Liver (tissue), 9 donors: ENCODE results near the gene ACSBG1. TPM values are rescaled to one million over a fixed set of nuclear protein-coding genes. Genes with fewer than 3 reads are reported as not detected.

ENCODE experiments used
- DNase-seq: peaks from one replicate; pipeline ENCODE4 v3.0.0-alpha.2; 2017; ENCODE audit warnings: low spot score
- H3K27ac ChIP-seq, 2 donors: one replicate each; pipeline ENCODE4 v1.7.0; 2013; ENCODE audit warnings: inconsistent platforms in 2 of 2, low read length in 2 of 2, control low read depth in 1 of 2, low read depth in 1 of 2, mild to moderate bottlenecking in 1 of 2
- H3K27me3 ChIP-seq, 4 donors: one replicate each; pipeline versions ENCODE4 v1.6.1 to v1.7.0; 2013; ENCODE audit warnings: low read length in 3 of 4, inconsistent platforms in 1 of 4, mild to moderate bottlenecking in 1 of 4, moderate library complexity in 1 of 4; ENCODE audit not compliant: control insufficient read depth in 4 of 4, insufficient read depth in 4 of 4
- H3K36me3 ChIP-seq, 4 donors: one replicate each; pipeline versions ENCODE4 v1.6.1 to v1.7.0; 2013; ENCODE audit warnings: low read length in 3 of 4, mild to moderate bottlenecking in 3 of 4, low read depth in 1 of 4, moderate library complexity in 1 of 4; ENCODE audit not compliant: control insufficient read depth in 4 of 4, insufficient read depth in 3 of 4
- H3K4me1 ChIP-seq, 4 donors: one replicate each; pipeline versions ENCODE4 v1.6.1 to v1.7.0; 2013; ENCODE audit warnings: low read length in 3 of 4, mild to moderate bottlenecking in 3 of 4, moderate library complexity in 1 of 4; ENCODE audit not compliant: control insufficient read depth in 4 of 4, insufficient read depth in 4 of 4
- H3K4me3 ChIP-seq, 3 donors: one replicate each; pipeline versions ENCODE4 v1.6.1 to v1.7.0; 2013; ENCODE audit warnings: low read length in 3 of 3, control low read depth in 1 of 3, low read depth in 1 of 3, mild to moderate bottlenecking in 1 of 3
- H3K9ac ChIP-seq, 2 donors: one replicate each; pipeline ENCODE4 v1.7.0; 2013; ENCODE audit warnings: low read length in 2 of 2, mild to moderate bottlenecking in 2 of 2, moderate library complexity in 2 of 2, control low read depth in 1 of 2, low read depth in 1 of 2
- H3K9me3 ChIP-seq, 4 donors: one replicate each; pipeline versions ENCODE4 v1.6.1 to v1.7.0; 2013; ENCODE audit warnings: low read length in 3 of 4; ENCODE audit not compliant: control insufficient read depth in 4 of 4
- EGR1 ChIP-seq, 2 donors: IDR thresholded peaks; 2 replicates each; pipeline ENCODE4 v1.6.1; 2016 to 2018; ENCODE audit warnings: antibody characterized with exemption in 2 of 2, low read depth in 2 of 2
- FOXA1 ChIP-seq: IDR thresholded peaks from 2 replicates; pipeline ENCODE4 v1.6.1; 2016; ENCODE audit warnings: antibody characterized with exemption
- FOXA2 ChIP-seq: IDR thresholded peaks from 2 replicates; pipeline ENCODE4 v1.6.1; 2016; ENCODE audit warnings: antibody characterized with exemption
- GABPA ChIP-seq, 2 donors: IDR thresholded peaks in 1 of 2; conservative IDR thresholded peaks in 1 of 2; 2 replicates each; pipeline ENCODE4 v1.6.1; 2016; ENCODE audit warnings: antibody characterized with exemption in 2 of 2, mild to moderate bottlenecking in 1 of 2, moderate library complexity in 1 of 2
- HNF4A ChIP-seq, 2 donors: conservative IDR thresholded peaks; 2 replicates each; pipeline ENCODE4 v1.6.1; 2016; ENCODE audit warnings: antibody characterized with exemption in 2 of 2, mild to moderate bottlenecking in 2 of 2
- HNF4G ChIP-seq: IDR thresholded peaks from 2 replicates; pipeline ENCODE4 v1.6.1; 2016; ENCODE audit warnings: antibody characterized with exemption
- JUND ChIP-seq, 2 donors: IDR thresholded peaks; 2 replicates each; pipeline ENCODE4 v1.6.1; 2016; ENCODE audit warnings: antibody characterized with exemption in 2 of 2
- MAX ChIP-seq: IDR thresholded peaks from 2 replicates; pipeline ENCODE4 v1.6.1; 2016; ENCODE audit warnings: antibody characterized with exemption
- NR2F2 ChIP-seq: IDR thresholded peaks from 2 replicates; pipeline ENCODE4 v1.6.1; 2016; ENCODE audit warnings: antibody characterized with exemption
- RAD21 ChIP-seq, 2 donors: IDR thresholded peaks; 2 replicates each; pipeline ENCODE4 v1.6.1; 2016; ENCODE audit warnings: antibody characterized with exemption in 2 of 2, mild to moderate bottlenecking in 2 of 2
- RXRA ChIP-seq, 2 donors: IDR thresholded peaks; 2 replicates each; pipeline ENCODE4 v1.6.1; 2017 to 2018; ENCODE audit warnings: antibody characterized with exemption in 2 of 2, mild to moderate bottlenecking in 1 of 2
- SP1 ChIP-seq: IDR thresholded peaks from 2 replicates; pipeline ENCODE4 v1.6.1; 2018; ENCODE audit warnings: antibody characterized with exemption, mild to moderate bottlenecking
- TAF1 ChIP-seq: conservative IDR thresholded peaks from 2 replicates; pipeline ENCODE4 v1.6.1; 2016; ENCODE audit warnings: antibody characterized with exemption, mild to moderate bottlenecking
- YY1 ChIP-seq: IDR thresholded peaks from 2 replicates; pipeline ENCODE4 v1.6.1; 2016; ENCODE audit warnings: antibody characterized with exemption, mild to moderate bottlenecking
- WGBS: extraction: QIAGEN DNeasy Blood & Tissue Kit; methylation state at CpG from one replicate; pipeline ENCODE4 v1.1.7; 2013; 5-methylcytosine and 5-hydroxymethylcytosine counted together
- polyA plus RNA-seq, 2 donors: library from polyadenylated mRNA; stranded (reverse) in 1 of 2; unstranded in 1 of 2; fragments of 200-250 nt in 1 of 2; fragments of >200 nt in 1 of 2; fragmentation: Nextera tagmentation in 1 of 2; extraction: Ambion mirVana in 1 of 2; gene quantifications; one replicate each; pipeline versions ENCODE4 v1.2.1 to v1.2.3, GENCODE V29; 2013 to 2015
- total RNA-seq, 2 donors: library from RNA; depleted of rRNA; stranded (reverse); fragments of >200 nt; gene quantifications; one replicate each; pipeline ENCODE4 v1.2.3, GENCODE V29; 2014
- TF ChIP-seq, protein P1 (sequence below): IDR thresholded peaks from 2 replicates; pipeline ENCODE4 v1.6.1; 2016; ENCODE audit warnings: antibody characterized with exemption
- TF ChIP-seq, protein P2 (sequence below): IDR thresholded peaks from 2 replicates; pipeline ENCODE4 v1.6.1; 2016; ENCODE audit warnings: antibody characterized with exemption
- TF ChIP-seq, protein P3 (sequence below): IDR thresholded peaks from 2 replicates; pipeline ENCODE4 v1.6.1; 2016; ENCODE audit warnings: antibody characterized with exemption, mild to moderate bottlenecking
- TF ChIP-seq, protein P4 (sequence below): fragments of 150-350 bp; IDR thresholded peaks from 2 replicates; pipeline ENCODE4 v1.5.1; 2017; ENCODE audit warnings: improper control_type of control experiment, low read depth, low read length; ENCODE audit not compliant: missing input control
- donor health status: healthy.
- donor health status: healthy.
- donor health status: healthy.
- donor health status: healthy.
- donor health status: healthy.

ACSBG1 gene
- total and polyA plus RNA-seq, 4 donors, result under 0.01 to 3.8 (median 0.15) TPM

DNA sequence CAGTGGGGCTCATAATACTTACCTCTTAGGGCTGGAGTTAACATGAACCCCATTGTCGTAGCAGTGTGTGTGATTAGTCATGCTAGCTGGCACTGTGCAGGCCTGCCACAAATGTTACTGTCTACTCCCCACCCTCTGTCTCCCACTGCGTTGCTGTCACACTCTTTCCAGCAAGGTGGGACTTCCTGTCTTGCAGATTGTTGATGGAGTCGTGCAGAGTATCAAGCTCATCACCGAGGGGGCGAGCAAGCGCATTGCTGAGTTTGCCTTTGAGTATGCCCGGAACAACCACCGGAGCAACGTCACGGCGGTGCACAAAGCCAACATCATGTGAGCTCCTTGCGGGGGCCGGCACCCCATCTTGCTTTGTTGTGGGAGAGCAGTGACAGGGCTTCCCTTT is 72.3 kb downstream of the ACSBG1 start (continued):
- TF ChIP-seq HNF4A (conservative IDR thresholded peaks at IDR 0.05), result no peak
- TF ChIP-seq FOXA1, result no peak
- no peak for TF ChIP-seq TAF1
- TF ChIP-seq SP1, result no peak
- TF ChIP-seq, protein P1, sequence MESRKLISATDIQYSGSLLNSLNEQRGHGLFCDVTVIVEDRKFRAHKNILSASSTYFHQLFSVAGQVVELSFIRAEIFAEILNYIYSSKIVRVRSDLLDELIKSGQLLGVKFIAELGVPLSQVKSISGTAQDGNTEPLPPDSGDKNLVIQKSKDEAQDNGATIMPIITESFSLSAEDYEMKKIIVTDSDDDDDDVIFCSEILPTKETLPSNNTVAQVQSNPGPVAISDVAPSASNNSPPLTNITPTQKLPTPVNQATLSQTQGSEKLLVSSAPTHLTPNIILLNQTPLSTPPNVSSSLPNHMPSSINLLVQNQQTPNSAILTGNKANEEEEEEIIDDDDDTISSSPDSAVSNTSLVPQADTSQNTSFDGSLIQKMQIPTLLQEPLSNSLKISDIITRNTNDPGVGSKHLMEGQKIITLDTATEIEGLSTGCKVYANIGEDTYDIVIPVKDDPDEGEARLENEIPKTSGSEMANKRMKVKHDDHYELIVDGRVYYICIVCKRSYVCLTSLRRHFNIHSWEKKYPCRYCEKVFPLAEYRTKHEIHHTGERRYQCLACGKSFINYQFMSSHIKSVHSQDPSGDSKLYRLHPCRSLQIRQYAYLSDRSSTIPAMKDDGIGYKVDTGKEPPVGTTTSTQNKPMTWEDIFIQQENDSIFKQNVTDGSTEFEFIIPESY, result no peak
- no peak for TF ChIP-seq MAX

DNA sequence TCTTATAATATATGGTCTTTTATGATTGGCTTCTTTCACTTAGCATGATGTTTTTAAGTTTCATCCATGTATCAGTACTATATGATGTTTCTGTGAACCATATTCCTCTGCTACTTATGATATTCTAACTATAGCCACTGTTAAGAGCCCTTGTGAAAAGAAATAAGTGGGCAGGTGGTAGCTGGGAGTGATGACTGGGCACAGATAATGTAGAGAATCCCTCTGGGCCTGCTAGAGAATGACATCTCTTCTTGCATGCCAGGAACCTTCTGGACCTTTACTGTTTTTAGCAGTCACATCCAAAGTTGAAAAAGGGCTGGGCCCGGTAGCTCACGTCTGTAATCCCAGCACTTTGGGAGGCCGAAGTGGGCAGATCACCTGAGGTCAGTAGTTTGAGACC is 75.0 kb downstream of the ACSBG1 start:
- Histone ChIP-seq H3K36me3 (peaks cover 19 to 35% (median 26%) of the 10 kb centered on the region in 4 donors), H3K27me3 (no peaks in the 10 kb centered on the region), H3K27ac (no peak overlapping the region), H3K4me3 (no peak overlapping the region), H3K9me3 (no peaks in the 10 kb centered on the region), H3K4me1 (no peaks in the 10 kb centered on the region), H3K9ac (no peak overlapping the region)
- TF ChIP-seq YY1 (no peak), JUND (IDR thresholded peaks at IDR 0.05) (no peak), EGR1 (IDR thresholded peaks at IDR 0.05; ENCODE audit: low read depth in 2 of 2) (no peak), HNF4G (no peak), HNF4A (conservative IDR thresholded peaks at IDR 0.05) (no peak), NR2F2 (no peak), SP1 (no peak), TAF1 (no peak), FOXA2 (no peak)
- TF ChIP-seq, protein P2, sequence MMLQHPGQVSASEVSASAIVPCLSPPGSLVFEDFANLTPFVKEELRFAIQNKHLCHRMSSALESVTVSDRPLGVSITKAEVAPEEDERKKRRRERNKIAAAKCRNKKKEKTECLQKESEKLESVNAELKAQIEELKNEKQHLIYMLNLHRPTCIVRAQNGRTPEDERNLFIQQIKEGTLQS, result no peak
- TF ChIP-seq, protein P1, result no peak
- TF ChIP-seq, protein P3, sequence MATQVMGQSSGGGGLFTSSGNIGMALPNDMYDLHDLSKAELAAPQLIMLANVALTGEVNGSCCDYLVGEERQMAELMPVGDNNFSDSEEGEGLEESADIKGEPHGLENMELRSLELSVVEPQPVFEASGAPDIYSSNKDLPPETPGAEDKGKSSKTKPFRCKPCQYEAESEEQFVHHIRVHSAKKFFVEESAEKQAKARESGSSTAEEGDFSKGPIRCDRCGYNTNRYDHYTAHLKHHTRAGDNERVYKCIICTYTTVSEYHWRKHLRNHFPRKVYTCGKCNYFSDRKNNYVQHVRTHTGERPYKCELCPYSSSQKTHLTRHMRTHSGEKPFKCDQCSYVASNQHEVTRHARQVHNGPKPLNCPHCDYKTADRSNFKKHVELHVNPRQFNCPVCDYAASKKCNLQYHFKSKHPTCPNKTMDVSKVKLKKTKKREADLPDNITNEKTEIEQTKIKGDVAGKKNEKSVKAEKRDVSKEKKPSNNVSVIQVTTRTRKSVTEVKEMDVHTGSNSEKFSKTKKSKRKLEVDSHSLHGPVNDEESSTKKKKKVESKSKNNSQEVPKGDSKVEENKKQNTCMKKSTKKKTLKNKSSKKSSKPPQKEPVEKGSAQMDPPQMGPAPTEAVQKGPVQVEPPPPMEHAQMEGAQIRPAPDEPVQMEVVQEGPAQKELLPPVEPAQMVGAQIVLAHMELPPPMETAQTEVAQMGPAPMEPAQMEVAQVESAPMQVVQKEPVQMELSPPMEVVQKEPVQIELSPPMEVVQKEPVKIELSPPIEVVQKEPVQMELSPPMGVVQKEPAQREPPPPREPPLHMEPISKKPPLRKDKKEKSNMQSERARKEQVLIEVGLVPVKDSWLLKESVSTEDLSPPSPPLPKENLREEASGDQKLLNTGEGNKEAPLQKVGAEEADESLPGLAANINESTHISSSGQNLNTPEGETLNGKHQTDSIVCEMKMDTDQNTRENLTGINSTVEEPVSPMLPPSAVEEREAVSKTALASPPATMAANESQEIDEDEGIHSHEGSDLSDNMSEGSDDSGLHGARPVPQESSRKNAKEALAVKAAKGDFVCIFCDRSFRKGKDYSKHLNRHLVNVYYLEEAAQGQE, result no peak
- DNase-seq, result no peak
- 96% methylated on average over 3 of the region's 3 CpGs for whole genome bisulfite sequencing

DNA sequence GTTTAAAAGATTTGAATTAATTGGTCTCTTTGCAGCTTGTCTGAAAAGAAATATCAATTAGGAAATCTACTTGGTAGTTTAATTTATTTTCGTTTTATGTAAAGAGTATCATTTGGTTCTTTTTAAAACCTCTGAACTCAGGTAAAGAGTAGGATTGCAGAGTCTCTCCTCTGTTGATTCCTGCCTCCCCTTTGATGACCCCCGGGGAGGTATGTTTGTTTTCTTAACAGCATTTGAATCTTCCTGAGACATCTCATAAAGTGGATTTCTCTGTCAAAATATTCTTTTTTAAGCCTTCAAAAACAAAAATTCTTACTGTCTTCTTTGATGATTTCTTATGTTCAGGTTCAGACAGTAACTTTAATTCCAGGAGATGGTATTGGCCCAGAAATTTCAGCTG is 77.2 kb downstream of the ACSBG1 start:
- H3K4me3 ChIP-seq, result no peak overlapping the region
- no peaks in the 10 kb centered on the region for H3K9me3 ChIP-seq
- WGBS, result 61% methylated on average over 2 of the region's 2 CpGs
- no peak overlapping the region for H3K9ac ChIP-seq
- no peak for DNase-seq
- no peaks in the 10 kb centered on the region for H3K27me3 ChIP-seq
- no peak overlapping the region for H3K27ac ChIP-seq
- H3K4me1 ChIP-seq, result no peaks in the 10 kb centered on the region
- H3K36me3 ChIP-seq, result peaks cover 15 to 24% (median 19%) of the 10 kb centered on the region in 4 donors
- TF ChIP-seq TAF1 (no peak), YY1 (no peak), GABPA (IDR thresholded peaks at IDR 0.05 in 1 of 2, conservative IDR thresholded peaks at IDR 0.05 in 1 of 2) (no peak), RAD21 (IDR thresholded peaks at IDR 0.05) (no peak), RXRA (IDR thresholded peaks at IDR 0.05) (no peak), JUND (IDR thresholded peaks at IDR 0.05) (no peak), FOXA2 (no peak), HNF4A (conservative IDR thresholded peaks at IDR 0.05) (no peak), FOXA1 (no peak)
- TF ChIP-seq, protein P4, sequence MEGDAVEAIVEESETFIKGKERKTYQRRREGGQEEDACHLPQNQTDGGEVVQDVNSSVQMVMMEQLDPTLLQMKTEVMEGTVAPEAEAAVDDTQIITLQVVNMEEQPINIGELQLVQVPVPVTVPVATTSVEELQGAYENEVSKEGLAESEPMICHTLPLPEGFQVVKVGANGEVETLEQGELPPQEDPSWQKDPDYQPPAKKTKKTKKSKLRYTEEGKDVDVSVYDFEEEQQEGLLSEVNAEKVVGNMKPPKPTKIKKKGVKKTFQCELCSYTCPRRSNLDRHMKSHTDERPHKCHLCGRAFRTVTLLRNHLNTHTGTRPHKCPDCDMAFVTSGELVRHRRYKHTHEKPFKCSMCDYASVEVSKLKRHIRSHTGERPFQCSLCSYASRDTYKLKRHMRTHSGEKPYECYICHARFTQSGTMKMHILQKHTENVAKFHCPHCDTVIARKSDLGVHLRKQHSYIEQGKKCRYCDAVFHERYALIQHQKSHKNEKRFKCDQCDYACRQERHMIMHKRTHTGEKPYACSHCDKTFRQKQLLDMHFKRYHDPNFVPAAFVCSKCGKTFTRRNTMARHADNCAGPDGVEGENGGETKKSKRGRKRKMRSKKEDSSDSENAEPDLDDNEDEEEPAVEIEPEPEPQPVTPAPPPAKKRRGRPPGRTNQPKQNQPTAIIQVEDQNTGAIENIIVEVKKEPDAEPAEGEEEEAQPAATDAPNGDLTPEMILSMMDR, result no peak
- TF ChIP-seq, protein P2, result no peak
